ENCODE data around the gene GNAZ.

DNA sequence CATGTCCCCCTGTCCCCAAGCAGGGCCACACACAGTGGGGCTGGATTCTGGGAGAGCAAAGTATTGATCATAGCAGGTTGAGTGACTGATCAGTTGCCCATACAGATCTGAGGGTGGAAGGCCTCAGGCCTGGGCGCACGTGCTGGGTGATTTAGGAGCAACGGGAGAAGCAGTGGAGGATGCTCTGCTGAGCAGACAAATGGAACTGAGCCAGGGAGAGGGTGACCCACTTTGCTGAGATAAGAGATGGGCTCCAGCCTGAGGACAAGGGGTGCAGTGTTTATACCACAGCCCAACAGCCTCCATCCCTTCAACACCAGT, 15.0 kb downstream of the GNAZ start:
- TF ChIP-seq, protein P1, sequence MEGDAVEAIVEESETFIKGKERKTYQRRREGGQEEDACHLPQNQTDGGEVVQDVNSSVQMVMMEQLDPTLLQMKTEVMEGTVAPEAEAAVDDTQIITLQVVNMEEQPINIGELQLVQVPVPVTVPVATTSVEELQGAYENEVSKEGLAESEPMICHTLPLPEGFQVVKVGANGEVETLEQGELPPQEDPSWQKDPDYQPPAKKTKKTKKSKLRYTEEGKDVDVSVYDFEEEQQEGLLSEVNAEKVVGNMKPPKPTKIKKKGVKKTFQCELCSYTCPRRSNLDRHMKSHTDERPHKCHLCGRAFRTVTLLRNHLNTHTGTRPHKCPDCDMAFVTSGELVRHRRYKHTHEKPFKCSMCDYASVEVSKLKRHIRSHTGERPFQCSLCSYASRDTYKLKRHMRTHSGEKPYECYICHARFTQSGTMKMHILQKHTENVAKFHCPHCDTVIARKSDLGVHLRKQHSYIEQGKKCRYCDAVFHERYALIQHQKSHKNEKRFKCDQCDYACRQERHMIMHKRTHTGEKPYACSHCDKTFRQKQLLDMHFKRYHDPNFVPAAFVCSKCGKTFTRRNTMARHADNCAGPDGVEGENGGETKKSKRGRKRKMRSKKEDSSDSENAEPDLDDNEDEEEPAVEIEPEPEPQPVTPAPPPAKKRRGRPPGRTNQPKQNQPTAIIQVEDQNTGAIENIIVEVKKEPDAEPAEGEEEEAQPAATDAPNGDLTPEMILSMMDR (IDR thresholded peaks at IDR 0.05) = no peak
- TF ChIP-seq EZH2 (IDR thresholded peaks at IDR 0.05; ENCODE audit: borderline replicate concordance, insufficient read depth, low read depth, low read length, poor library complexity, severe bottlenecking) = no peak

All from B cell (primary cell).